A549 (cell line): ENCODE results near the gene ZNF20.

ENCODE experiments used
- BHLHE40 ChIP-seq: IDR thresholded peaks from 2 replicates; pipeline ENCODE4 v1.6.1; 2012; ENCODE audit warnings: low read depth, low read length, inconsistent platforms
- CEBPB ChIP-seq, 2 experiments: fragments of >200 bp in 1 of 2; sonication (Bioruptor Twin) in 1 of 2; formaldehyde crosslinking in 1 of 2; IDR thresholded peaks; 2 replicates each; pipeline ENCODE4 v1.6.1; 2012 to 2016
- CHD2 ChIP-seq: fragments of 150-350 bp; IDR thresholded peaks from 2 replicates; pipeline ENCODE4 v1.6.1; 2014; ENCODE audit warnings: low read length; ENCODE audit not compliant: partially characterized antibody
- CTCF ChIP-seq: fragments of >200 bp; sonication (Bioruptor Twin); formaldehyde crosslinking; IDR thresholded peaks from 3 replicates; pipeline ENCODE4 v1.5.1; 2016
- ESRRA ChIP-seq: fragments of 150-350 bp; IDR thresholded peaks from 2 replicates; pipeline ENCODE4 v1.6.1; 2014; ENCODE audit warnings: mild to moderate bottlenecking, low read length, borderline replicate concordance
- FOSL2 ChIP-seq, 2 experiments: fragments of 450-650 bp in 1 of 2; fragments of >200 bp in 1 of 2; sonication (Bioruptor Twin) in 1 of 2; formaldehyde crosslinking; IDR thresholded peaks; 2 replicates each; pipeline versions ENCODE4 v1.5.0 to v1.6.1; 2016 to 2020; ENCODE audit warnings: mild to moderate bottlenecking in 1 of 2, moderate library complexity in 1 of 2
- HOXA7 ChIP-seq: fragments of 250-450 bp; sonication (Bioruptor Pico); IDR thresholded peaks from 2 replicates; pipeline ENCODE4 v1.5.0; 2020; ENCODE audit warnings: mild to moderate bottlenecking, moderate library complexity
- MYC ChIP-seq: IDR thresholded peaks from 2 replicates; pipeline ENCODE4 v1.6.1; 2012; ENCODE audit warnings: mild to moderate bottlenecking, inconsistent platforms, low read length, improper control_type of control experiment, borderline replicate concordance
- PBX3 ChIP-seq: IDR thresholded peaks from 2 replicates; pipeline ENCODE4 v1.6.1; 2012
- POLR2A ChIP-seq: IDR thresholded peaks from 2 replicates; pipeline ENCODE4 v1.6.1; 2012; ENCODE audit warnings: mild to moderate bottlenecking, low read length
- RCOR1 ChIP-seq: fragments of 150-350 bp; IDR thresholded peaks from 2 replicates; pipeline ENCODE4 v1.6.1; 2014; ENCODE audit warnings: antibody characterized with exemption, low read length, low read depth
- REST ChIP-seq: fragments of 200-600 bp; sonication (generic); IDR thresholded peaks from 2 replicates; pipeline ENCODE4 v1.6.1; 2016; ENCODE audit warnings: antibody characterized with exemption, mild to moderate bottlenecking, moderate library complexity
- SMC3 ChIP-seq: fragments of >200 bp; sonication (Bioruptor Twin); formaldehyde crosslinking; IDR thresholded peaks from 3 replicates; pipeline ENCODE4 v1.6.1; 2018; ENCODE audit warnings: inconsistent platforms
- SREBF2 ChIP-seq: fragments of 450-650 bp; IDR thresholded peaks from 2 replicates; pipeline ENCODE4 v1.6.1; 2014; ENCODE audit warnings: mild to moderate bottlenecking, moderate library complexity

- TF ChIP-seq ESRRA, result no peak
- TF ChIP-seq CTCF, result no peak
- TF ChIP-seq FOSL2 (IDR thresholded peaks at IDR 0.05), result no peak
- no peak for TF ChIP-seq FOSL2 (CRISPR knock-in tag; IDR thresholded peaks at IDR 0.05)
- no peak for TF ChIP-seq BHLHE40
- TF ChIP-seq PBX3, result no peak
- no peak for TF ChIP-seq REST
- TF ChIP-seq CHD2, result no peak
- TF ChIP-seq SMC3, result no peak
- no peak for TF ChIP-seq HOXA7
- TF ChIP-seq SREBF2, result no peak
- no peak for TF ChIP-seq RCOR1
- no peak for TF ChIP-seq MYC
- no peak for TF ChIP-seq POLR2A
- no peak for TF ChIP-seq CEBPB (IDR thresholded peaks at IDR 0.05)
These were observed 47.9 kb downstream of the ZNF20 start for GRCh38 chr19:12092065-12092867.
